ENCODE results near the gene CNGA2.

Gene CNGA2

DNA sequence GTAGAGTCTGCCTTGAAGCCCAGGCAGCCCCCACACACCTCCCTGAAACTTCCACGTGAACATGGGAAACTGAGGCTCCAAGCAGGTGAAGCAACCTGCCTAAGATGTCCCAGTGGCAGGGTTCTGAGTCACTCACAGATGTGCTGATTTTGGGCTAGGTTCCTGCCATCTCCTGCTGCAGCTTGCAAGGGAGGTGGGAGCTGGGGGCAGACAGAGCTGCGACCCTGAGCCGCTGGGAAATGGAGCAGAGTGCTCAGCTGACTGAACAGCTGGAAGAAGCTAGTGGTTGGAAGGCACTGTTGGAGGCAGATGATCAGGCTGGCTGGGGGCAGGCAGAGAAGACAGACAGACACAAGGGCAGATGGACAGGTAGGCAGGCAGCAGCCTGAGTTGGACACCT lies 22.3 kb upstream of the CNGA2 start:
- Histone ChIP-seq H3K27me3 (ENCODE audit: insufficient read depth, low read length, poor library complexity) (no peaks in the 10 kb centered on the region), H3K27ac (ENCODE audit: low read depth, low read length) (no peak overlapping the region), H2BK5ac (ENCODE audit: low read length) (no peak overlapping the region), H3K79me2 (ENCODE audit: control insufficient read depth, insufficient read depth, low read length) (no peaks in the 10 kb centered on the region), H3K36me3 (ENCODE audit: control insufficient read depth, insufficient read depth, low read length) (no peaks in the 10 kb centered on the region), H2BK15ac (replicated peaks; ENCODE audit: low read depth) (no peak overlapping the region), H3K79me1 (ENCODE audit: low read length) (no peaks in the 10 kb centered on the region), H3K4ac (ENCODE audit: low read depth, low read length) (no peak overlapping the region), H2BK120ac (ENCODE audit: low read depth, low read length) (no peak overlapping the region), H3K9ac (ENCODE audit: low read length) (no peak overlapping the region), H3K18ac (ENCODE audit: low read length) (no peak overlapping the region), H3K56ac (ENCODE audit: low read length) (no peak overlapping the region), H3K4me2 (ENCODE audit: low read length) (no peak overlapping the region), H3K4me3 (ENCODE audit: low read length) (no peak overlapping the region), H4K5ac (ENCODE audit: low read length) (no peak overlapping the region), H4K8ac (ENCODE audit: low read depth, low read length) (no peak overlapping the region), H3K23ac (ENCODE audit: low read length) (no peak overlapping the region), H3K4me1 (ENCODE audit: control insufficient read depth, low read depth, low read length) (no peaks in the 10 kb centered on the region), H2AK5ac (ENCODE audit: low read length) (no peak overlapping the region)
- no peak for DNase-seq
- WGBS (ENCODE audit: extremely low coverage, insufficient coverage, low lambda C conversion rate): no CpG with 5 or more reads among the region's 3 CpGs

DNA sequence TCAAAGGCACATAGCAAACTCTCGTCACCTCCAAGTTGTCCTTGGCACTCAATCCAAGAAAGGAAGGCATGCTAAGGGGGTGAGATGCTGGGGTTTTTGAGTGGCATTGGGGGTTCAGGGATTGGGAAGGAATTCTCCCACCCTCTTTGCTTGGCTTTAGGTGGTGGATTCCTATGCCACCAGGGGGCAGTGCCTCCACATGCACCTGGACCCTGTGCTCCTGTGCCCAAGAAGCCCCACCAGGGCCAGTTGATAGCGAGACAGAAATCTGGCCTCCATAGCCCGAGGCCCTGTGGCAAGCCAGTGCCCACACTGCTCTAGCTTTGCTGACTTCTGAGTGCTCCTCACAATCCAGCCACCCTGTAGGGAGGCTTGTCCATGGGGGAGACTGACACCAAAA lies 20.7 kb upstream of the CNGA2 start:
- Histone ChIP-seq H3K79me1 (ENCODE audit: low read length) (no peaks in the 10 kb centered on the region), H3K4ac (ENCODE audit: low read depth, low read length) (no peak overlapping the region), H3K56ac (ENCODE audit: low read length) (no peak overlapping the region), H3K9ac (ENCODE audit: low read length) (no peak overlapping the region), H2BK15ac (replicated peaks; ENCODE audit: low read depth) (no peak overlapping the region), H3K23ac (ENCODE audit: low read length) (no peak overlapping the region), H3K4me3 (ENCODE audit: low read length) (no peak overlapping the region), H4K5ac (ENCODE audit: low read length) (no peak overlapping the region), H2BK120ac (ENCODE audit: low read depth, low read length) (no peak overlapping the region), H3K4me1 (ENCODE audit: control insufficient read depth, low read depth, low read length) (no peaks in the 10 kb centered on the region), H3K4me2 (ENCODE audit: low read length) (no peak overlapping the region), H3K79me2 (ENCODE audit: control insufficient read depth, insufficient read depth, low read length) (no peaks in the 10 kb centered on the region), H3K27ac (ENCODE audit: low read depth, low read length) (no peak overlapping the region), H3K36me3 (ENCODE audit: control insufficient read depth, insufficient read depth, low read length) (no peaks in the 10 kb centered on the region), H3K18ac (ENCODE audit: low read length) (no peak overlapping the region), H3K27me3 (ENCODE audit: insufficient read depth, low read length, poor library complexity) (no peaks in the 10 kb centered on the region), H2BK5ac (ENCODE audit: low read length) (no peak overlapping the region), H2AK5ac (ENCODE audit: low read length) (no peak overlapping the region), H4K8ac (ENCODE audit: low read depth, low read length) (no peak overlapping the region)
- no CpG with 5 or more reads among the region's 3 CpGs for WGBS (ENCODE audit: extremely low coverage, insufficient coverage, low lambda C conversion rate)
- peak; percentile 55 for DNase-seq

DNA sequence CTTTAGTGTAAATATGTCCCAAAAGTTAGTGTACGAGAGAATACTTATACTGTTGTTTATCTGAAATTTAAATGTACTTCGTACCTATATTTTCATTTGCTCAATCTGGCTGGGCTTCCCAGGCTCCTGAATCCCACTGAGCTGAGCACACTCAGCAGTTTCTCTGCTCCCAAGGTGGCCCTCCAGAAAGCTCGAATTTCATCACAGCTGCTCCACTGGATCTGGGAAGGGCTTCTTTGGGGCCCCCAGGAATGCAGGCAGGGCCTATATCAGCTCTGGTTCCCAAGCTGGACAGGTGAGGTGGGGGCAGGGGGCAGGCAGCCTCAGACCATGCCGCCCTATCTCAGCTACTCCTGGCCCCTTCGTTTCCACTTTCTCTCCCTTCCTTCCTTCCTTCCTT lies 20.2 kb upstream of the CNGA2 start:
- Histone ChIP-seq H3K4ac (ENCODE audit: low read depth, low read length) (no peak overlapping the region), H3K79me2 (ENCODE audit: control insufficient read depth, insufficient read depth, low read length) (no peaks in the 10 kb centered on the region), H3K56ac (ENCODE audit: low read length) (no peak overlapping the region), H3K27me3 (ENCODE audit: insufficient read depth, low read length, poor library complexity) (no peaks in the 10 kb centered on the region), H3K9ac (ENCODE audit: low read length) (no peak overlapping the region), H3K23ac (ENCODE audit: low read length) (no peak overlapping the region), H2AK5ac (ENCODE audit: low read length) (no peak overlapping the region), H2BK15ac (replicated peaks; ENCODE audit: low read depth) (no peak overlapping the region), H2BK5ac (ENCODE audit: low read length) (no peak overlapping the region), H3K79me1 (ENCODE audit: low read length) (no peaks in the 10 kb centered on the region), H2BK120ac (ENCODE audit: low read depth, low read length) (no peak overlapping the region), H3K18ac (ENCODE audit: low read length) (no peak overlapping the region), H3K4me2 (ENCODE audit: low read length) (no peak overlapping the region), H3K4me3 (ENCODE audit: low read length) (no peak overlapping the region), H3K27ac (ENCODE audit: low read depth, low read length) (no peak overlapping the region), H3K36me3 (ENCODE audit: control insufficient read depth, insufficient read depth, low read length) (no peaks in the 10 kb centered on the region), H3K4me1 (ENCODE audit: control insufficient read depth, low read depth, low read length) (no peaks in the 10 kb centered on the region), H4K8ac (ENCODE audit: low read depth, low read length) (no peak overlapping the region), H4K5ac (ENCODE audit: low read length) (no peak overlapping the region)
- no CpG with 5 or more reads among the region's 5 CpGs for WGBS (ENCODE audit: extremely low coverage, insufficient coverage, low lambda C conversion rate)
- DNase-seq: peak; percentile 5

DNA sequence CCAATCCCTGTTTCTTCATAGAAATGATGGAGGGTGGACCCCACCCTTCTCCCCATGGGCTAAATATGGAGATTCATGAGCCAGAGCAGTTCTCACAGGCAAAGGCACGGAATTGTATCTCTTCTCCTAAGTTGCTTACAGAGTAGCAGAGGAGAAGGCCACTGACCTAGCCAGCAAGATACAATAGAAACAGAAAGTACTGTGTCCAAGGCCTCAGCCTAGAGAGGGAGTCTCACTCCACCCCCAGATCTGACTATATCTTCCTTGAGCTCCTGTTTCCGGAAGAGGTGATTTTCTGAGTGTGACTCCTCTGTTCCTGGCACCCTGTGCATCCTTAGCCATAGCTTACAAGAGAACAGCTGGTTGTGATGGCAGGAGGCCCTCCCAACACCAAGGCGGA lies 18.8 kb upstream of the CNGA2 start, which contains the start of gene FATE1:
FATE1 (plus strand) TSS at position 284 of the 400 bp plus-strand sequence; CDS start at position 369, 85 bp downstream.
- Histone ChIP-seq H3K79me2 (ENCODE audit: control insufficient read depth, insufficient read depth, low read length) (no peaks in the 10 kb centered on the region), H2BK120ac (ENCODE audit: low read depth, low read length) (no peak within 1 kb of the TSS), H3K56ac (ENCODE audit: low read length) (no peak within 1 kb of the TSS), H2BK5ac (ENCODE audit: low read length) (no peak within 1 kb of the TSS), H3K9ac (ENCODE audit: low read length) (no peak within 1 kb of the TSS), H2BK15ac (replicated peaks; ENCODE audit: low read depth) (no peak within 1 kb of the TSS), H2AK5ac (ENCODE audit: low read length) (no peak within 1 kb of the TSS), H4K8ac (ENCODE audit: low read depth, low read length) (no peak within 1 kb of the TSS), H3K27ac (ENCODE audit: low read depth, low read length) (no peak within 1 kb of the TSS), H4K5ac (ENCODE audit: low read length) (no peak within 1 kb of the TSS), H3K4me2 (ENCODE audit: low read length) (no peak within 1 kb of the TSS), H3K79me1 (ENCODE audit: low read length) (no peaks in the 10 kb centered on the region), H3K4ac (ENCODE audit: low read depth, low read length) (no peak within 1 kb of the TSS), H3K23ac (ENCODE audit: low read length) (no peak within 1 kb of the TSS), H3K4me3 (ENCODE audit: low read length) (no peak within 1 kb of the TSS), H3K36me3 (ENCODE audit: control insufficient read depth, insufficient read depth, low read length) (no peaks in the 10 kb centered on the region), H3K18ac (ENCODE audit: low read length) (no peak within 1 kb of the TSS), H3K4me1 (ENCODE audit: control insufficient read depth, low read depth, low read length) (no peaks in the 10 kb centered on the region), H3K27me3 (ENCODE audit: insufficient read depth, low read length, poor library complexity) (no peaks in the 10 kb centered on the region)
- no CpG with 5 or more reads among the region's 3 CpGs for WGBS (ENCODE audit: extremely low coverage, insufficient coverage, low lambda C conversion rate)
- DNase-seq: no peak

DNA sequence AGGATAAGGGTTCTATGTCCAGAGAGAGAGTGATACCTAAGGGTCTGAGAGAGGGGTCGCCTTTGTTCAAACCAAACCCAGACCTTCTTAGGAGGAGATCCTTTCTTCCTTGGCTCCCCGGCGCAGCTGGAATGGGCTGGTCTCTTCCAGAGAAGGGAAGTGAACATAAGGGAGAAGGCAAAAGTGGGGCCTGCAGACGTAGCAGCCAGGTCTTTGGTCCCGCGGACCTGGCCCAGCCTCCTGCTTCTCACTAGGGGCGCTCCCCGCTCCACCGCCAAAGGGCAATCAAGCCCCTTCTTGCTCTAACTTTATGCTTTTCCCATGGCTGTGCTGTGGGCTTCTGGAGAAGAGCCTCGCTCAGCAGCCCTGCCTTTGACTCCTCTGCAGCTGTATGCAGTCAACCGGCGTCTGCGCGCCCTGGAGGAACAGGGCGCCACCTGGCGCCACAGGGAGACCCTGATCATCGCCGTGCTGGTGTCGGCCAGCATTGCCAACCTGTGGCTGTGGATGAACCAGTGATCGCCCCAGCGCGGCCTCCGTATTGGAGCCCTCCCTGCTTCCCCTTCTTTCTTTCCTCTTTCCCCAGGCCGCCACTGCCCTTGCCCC lies 12.2 kb upstream of the CNGA2 start:
- no peaks in the 10 kb centered on the region for H3K36me3 ChIP-seq (ENCODE audit: control insufficient read depth, insufficient read depth, low read length)

DNA sequence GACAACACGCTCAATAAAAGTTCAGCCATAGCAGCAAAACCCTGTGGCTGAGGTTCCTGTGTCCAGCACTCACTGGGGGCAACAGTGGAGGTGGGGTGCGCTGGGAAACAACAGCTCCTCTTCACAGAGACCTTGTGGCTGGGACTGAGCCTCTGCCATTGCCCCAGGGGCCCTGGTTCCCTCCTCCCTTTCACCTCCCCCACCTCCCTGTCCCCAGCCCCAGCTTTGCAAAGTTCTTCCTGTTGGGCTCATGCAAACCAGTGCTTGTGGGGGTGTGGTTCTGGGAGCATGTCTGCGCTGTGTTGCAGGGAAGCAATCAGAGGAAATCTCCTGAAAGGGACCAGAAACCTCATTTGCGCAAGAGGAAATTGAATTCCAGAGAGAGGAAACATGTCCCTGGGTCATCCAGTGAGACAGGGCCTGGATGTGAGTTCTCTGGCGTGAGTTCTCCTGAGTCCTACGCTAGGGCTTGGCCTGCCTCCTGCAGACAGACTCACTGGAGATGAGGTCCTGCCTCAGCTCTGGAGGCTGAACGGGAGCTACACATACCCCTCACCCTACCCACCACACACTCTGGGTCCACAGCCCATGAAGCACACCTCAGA lies 11.3 kb upstream of the CNGA2 start:
- Histone ChIP-seq H2BK120ac (ENCODE audit: low read depth, low read length) (no peak overlapping the region), H4K5ac (ENCODE audit: low read length) (no peak overlapping the region), H3K4me2 (ENCODE audit: low read length) (no peak overlapping the region), H3K23ac (ENCODE audit: low read length) (no peak overlapping the region), H3K79me2 (ENCODE audit: control insufficient read depth, insufficient read depth, low read length) (no peaks in the 10 kb centered on the region), H3K9ac (ENCODE audit: low read length) (no peak overlapping the region), H3K27me3 (ENCODE audit: insufficient read depth, low read length, poor library complexity) (no peaks in the 10 kb centered on the region), H2BK5ac (ENCODE audit: low read length) (no peak overlapping the region), H2BK15ac (replicated peaks; ENCODE audit: low read depth) (no peak overlapping the region), H3K27ac (ENCODE audit: low read depth, low read length) (no peak overlapping the region), H3K4me1 (ENCODE audit: control insufficient read depth, low read depth, low read length) (no peaks in the 10 kb centered on the region), H3K4ac (ENCODE audit: low read depth, low read length) (no peak overlapping the region), H4K8ac (ENCODE audit: low read depth, low read length) (no peak overlapping the region), H2AK5ac (ENCODE audit: low read length) (no peak overlapping the region), H3K4me3 (ENCODE audit: low read length) (no peak overlapping the region), H3K18ac (ENCODE audit: low read length) (no peak overlapping the region), H3K79me1 (ENCODE audit: low read length) (no peaks in the 10 kb centered on the region), H3K36me3 (ENCODE audit: control insufficient read depth, insufficient read depth, low read length) (no peaks in the 10 kb centered on the region), H3K56ac (ENCODE audit: low read length) (peak overlapping the region; percentile 34)
- WGBS (ENCODE audit: extremely low coverage, insufficient coverage, low lambda C conversion rate): no CpG with 5 or more reads among the region's 7 CpGs
- DNase-seq: peak; percentile 32

More for the DNA sequence above, 12.2 kb upstream of the CNGA2 start:
- peak; percentile 75 for DNase-seq
- Histone ChIP-seq H3K4me2 (ENCODE audit: low read length) (no peak overlapping the region), H3K4ac (ENCODE audit: low read depth, low read length) (no peak overlapping the region), H3K18ac (ENCODE audit: low read length) (no peak overlapping the region), H2BK120ac (ENCODE audit: low read depth, low read length) (no peak overlapping the region), H3K79me2 (ENCODE audit: control insufficient read depth, insufficient read depth, low read length) (no peaks in the 10 kb centered on the region), H3K23ac (ENCODE audit: low read length) (no peak overlapping the region), H3K9ac (ENCODE audit: low read length) (no peak overlapping the region), H2AK5ac (ENCODE audit: low read length) (no peak overlapping the region), H4K5ac (ENCODE audit: low read length) (no peak overlapping the region), H3K56ac (ENCODE audit: low read length) (peak overlapping the region; percentile 34), H4K8ac (ENCODE audit: low read depth, low read length) (no peak overlapping the region), H3K4me1 (ENCODE audit: control insufficient read depth, low read depth, low read length) (no peaks in the 10 kb centered on the region), H2BK5ac (ENCODE audit: low read length) (no peak overlapping the region), H3K4me3 (ENCODE audit: low read length) (no peak overlapping the region), H3K79me1 (ENCODE audit: low read length) (no peaks in the 10 kb centered on the region), H2BK15ac (replicated peaks; ENCODE audit: low read depth) (no peak overlapping the region), H3K27ac (ENCODE audit: low read depth, low read length) (no peak overlapping the region), H3K27me3 (ENCODE audit: insufficient read depth, low read length, poor library complexity) (no peaks in the 10 kb centered on the region)
- no CpG with 5 or more reads among the region's 24 CpGs for WGBS (ENCODE audit: extremely low coverage, insufficient coverage, low lambda C conversion rate)
